Brain microvascular endothelial cell (primary cell): ENCODE measurements around the gene NOM1.

Experiments
- DNase-seq: peaks from one replicate; pipeline ENCODE4 v3.0.0-alpha.2; 2020
- H3K27ac ChIP-seq: fragments of 250-450 bp; sonication (Bioruptor Pico); 2 replicates; pipeline ENCODE4 v1.5.1; 2020; ENCODE audit warnings: mild to moderate bottlenecking, moderate library complexity
- H3K27me3 ChIP-seq: fragments of 250-450 bp; sonication (Bioruptor Pico); replicated peaks from 2 replicates; pipeline ENCODE4 v1.5.1; 2020; ENCODE audit warnings: mild to moderate bottlenecking
- H3K36me3 ChIP-seq: fragments of 250-450 bp; sonication (Bioruptor Pico); replicated peaks from 2 replicates; pipeline ENCODE4 v1.5.1; 2020; ENCODE audit warnings: mild to moderate bottlenecking
- H3K4me3 ChIP-seq: 2 replicates; pipeline ENCODE4 v1.5.1; 2011; ENCODE audit warnings: low read depth, mild to moderate bottlenecking, control low read depth, low read length, moderate library complexity
- in situ Hi-C: cut with HindIII; loops from 2 replicates; pipeline ENCODE4 v1.10.0; 2017; ENCODE audit warnings: low sequenced_read_pairs, low pct_ligation_motif_present
- TF ChIP-seq, protein P1 (sequence below): IDR thresholded peaks from 2 replicates; pipeline ENCODE4 v1.5.1; 2011; ENCODE audit warnings: low read depth, mild to moderate bottlenecking, moderate library complexity, low read length, control low read depth, inconsistent platforms; ENCODE audit errors: missing control alignments

NOM1 gene

DNA sequence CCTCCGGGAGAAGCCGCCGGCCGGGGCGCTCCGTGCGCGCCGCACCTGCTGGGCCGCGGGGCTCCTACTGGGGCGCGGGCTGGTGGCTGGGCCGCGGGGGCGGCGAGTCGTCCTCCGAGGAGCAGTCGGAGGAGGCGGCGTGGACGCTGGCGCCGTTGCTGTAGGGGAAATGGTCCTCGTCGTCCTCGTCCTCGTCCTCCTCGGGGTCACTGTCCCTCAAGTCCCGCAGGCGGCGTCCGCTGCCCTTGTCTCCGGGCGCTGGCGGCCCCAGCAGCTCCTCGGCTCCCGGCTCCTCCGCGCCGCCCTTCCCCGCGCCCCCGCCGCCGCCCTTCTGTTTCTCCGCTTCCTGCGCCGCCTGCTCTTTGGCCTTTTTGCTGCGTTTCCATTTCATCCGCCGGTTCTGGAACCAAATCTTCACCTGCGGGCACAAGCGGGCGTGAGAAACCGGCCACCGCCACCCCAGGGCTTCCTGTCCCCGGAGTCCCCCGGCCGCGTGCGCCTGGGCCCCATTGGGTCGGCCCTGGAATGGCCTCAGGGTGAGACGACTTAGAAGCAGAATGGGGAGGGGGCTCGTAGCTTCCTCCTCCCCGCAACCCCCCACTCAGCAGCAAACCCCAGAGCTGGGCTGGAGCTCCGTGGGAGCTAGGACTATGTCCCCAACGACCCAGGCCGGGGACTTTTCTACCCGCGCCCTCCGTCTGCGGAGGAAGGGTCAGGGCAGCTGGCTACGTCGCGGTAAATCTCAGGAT lies 56.1 kb downstream of the NOM1 start:
- TF ChIP-seq, protein P1, sequence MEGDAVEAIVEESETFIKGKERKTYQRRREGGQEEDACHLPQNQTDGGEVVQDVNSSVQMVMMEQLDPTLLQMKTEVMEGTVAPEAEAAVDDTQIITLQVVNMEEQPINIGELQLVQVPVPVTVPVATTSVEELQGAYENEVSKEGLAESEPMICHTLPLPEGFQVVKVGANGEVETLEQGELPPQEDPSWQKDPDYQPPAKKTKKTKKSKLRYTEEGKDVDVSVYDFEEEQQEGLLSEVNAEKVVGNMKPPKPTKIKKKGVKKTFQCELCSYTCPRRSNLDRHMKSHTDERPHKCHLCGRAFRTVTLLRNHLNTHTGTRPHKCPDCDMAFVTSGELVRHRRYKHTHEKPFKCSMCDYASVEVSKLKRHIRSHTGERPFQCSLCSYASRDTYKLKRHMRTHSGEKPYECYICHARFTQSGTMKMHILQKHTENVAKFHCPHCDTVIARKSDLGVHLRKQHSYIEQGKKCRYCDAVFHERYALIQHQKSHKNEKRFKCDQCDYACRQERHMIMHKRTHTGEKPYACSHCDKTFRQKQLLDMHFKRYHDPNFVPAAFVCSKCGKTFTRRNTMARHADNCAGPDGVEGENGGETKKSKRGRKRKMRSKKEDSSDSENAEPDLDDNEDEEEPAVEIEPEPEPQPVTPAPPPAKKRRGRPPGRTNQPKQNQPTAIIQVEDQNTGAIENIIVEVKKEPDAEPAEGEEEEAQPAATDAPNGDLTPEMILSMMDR: no peak
- H3K36me3 ChIP-seq: no peaks in the 10 kb centered on the region
- H3K27ac ChIP-seq: no peak overlapping the region
- no peak for DNase-seq
- in situ Hi-C loops: no loop called here
- peaks cover 95% of the 10 kb centered on the region for H3K27me3 ChIP-seq
- H3K4me3 ChIP-seq: no peak overlapping the region

DNA sequence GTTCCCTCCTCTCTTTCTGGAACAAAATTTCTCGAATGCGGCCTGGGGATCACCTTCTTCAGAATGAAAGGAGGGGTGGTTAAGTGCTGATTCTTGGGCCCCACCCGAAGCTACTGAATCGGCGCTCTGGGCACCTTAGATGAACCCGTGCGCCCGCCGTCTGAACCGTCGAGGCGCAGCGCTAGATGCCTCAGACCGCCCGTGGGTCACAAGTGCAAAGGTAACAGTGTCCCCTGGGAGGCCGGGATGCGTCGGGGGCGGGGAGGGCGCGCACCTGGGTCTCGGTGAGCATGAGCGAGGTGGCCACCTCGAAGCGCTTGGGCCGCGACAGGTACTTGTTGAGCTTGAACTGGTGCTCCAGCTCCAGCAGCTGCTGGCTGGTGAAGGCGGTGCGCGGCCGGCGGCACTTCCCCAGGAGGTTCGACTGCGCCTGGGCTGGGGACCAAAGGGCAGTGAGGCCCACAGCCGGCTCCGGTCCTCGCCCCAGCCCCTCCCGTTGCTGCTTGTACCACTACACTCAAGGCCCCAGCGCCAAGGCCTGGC lies 56.8 kb downstream of the NOM1 start:
- H3K27ac ChIP-seq: no peak overlapping the region
- DNase-seq: no peak
- in situ Hi-C loops: no loop called here
- TF ChIP-seq, protein P1: no peak
- peaks cover 96% of the 10 kb centered on the region for H3K27me3 ChIP-seq
- H3K4me3 ChIP-seq: no peak overlapping the region
- no peaks in the 10 kb centered on the region for H3K36me3 ChIP-seq

DNA sequence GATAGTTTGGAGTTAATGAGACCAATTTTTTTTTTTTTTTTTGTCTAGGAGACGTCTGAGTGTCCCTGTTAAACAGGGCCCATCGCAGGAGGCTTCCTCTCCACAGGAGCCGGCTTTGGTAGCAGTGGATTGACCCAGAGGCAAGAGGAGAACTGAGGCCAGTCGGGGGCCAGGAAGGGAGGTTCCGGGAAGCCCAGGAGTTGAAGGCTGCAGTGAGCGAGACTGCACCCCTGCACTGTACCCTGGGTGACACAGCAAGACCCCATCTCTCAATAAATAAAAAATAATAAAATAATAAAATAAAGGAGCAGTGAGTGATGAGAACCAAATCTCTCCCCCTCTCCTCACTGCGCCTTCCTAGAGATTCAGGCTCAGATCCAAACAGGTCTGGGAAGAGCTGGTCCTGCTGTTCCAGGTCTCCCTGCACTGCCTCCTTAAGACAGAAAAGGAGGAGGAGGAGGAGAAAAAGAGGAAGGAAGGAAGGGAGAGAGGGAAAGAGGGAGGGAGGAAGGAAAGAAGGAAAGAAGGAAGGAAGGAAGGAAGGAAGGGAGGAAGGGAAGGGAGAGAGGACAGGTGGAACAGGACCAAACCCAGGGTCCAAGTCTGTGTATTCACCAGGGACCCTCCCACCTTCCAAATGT lies 57.4 kb downstream of the NOM1 start:
- H3K4me3 ChIP-seq: no peak overlapping the region
- in situ Hi-C loops: no loop called here
- H3K27me3 ChIP-seq: peaks cover 97% of the 10 kb centered on the region
- no peaks in the 10 kb centered on the region for H3K36me3 ChIP-seq
- DNase-seq: no peak
- no peak overlapping the region for H3K27ac ChIP-seq
- TF ChIP-seq, protein P1: no peak

DNA sequence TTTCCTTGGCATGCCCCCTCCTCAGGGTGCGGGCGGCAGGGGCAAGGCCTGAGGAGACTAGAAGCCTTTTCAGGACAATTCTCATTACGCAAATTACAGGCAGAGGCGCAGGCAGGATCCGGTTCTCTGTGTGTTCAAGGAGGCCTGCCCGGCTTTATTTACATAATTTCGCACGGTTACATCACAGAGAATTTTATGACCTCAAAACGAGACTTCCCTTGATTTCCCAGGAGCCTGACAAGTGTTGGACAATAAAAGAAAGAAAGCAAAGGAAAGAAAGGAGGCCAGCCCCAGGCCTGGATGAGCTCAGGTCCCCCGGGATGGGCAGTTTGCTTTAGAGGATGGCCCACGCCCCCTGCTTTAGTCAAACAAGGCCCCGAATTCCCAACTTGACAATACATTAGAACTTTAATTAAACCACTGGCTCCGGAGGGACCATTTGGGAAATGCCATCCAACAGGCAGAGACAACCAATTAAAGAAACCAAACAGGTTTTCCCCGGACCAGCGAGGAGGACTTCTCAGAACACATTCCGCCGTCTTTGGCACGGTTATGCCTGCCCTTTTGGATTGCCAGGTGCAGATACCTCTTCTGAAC lies 58.1 kb downstream of the NOM1 start:
- H3K27ac ChIP-seq: no peak overlapping the region
- peaks cover 96% of the 10 kb centered on the region for H3K27me3 ChIP-seq
- H3K36me3 ChIP-seq: no peaks in the 10 kb centered on the region
- in situ Hi-C loops: no loop called here
- no peak for DNase-seq
- TF ChIP-seq, protein P1: no peak
- no peak overlapping the region for H3K4me3 ChIP-seq

DNA sequence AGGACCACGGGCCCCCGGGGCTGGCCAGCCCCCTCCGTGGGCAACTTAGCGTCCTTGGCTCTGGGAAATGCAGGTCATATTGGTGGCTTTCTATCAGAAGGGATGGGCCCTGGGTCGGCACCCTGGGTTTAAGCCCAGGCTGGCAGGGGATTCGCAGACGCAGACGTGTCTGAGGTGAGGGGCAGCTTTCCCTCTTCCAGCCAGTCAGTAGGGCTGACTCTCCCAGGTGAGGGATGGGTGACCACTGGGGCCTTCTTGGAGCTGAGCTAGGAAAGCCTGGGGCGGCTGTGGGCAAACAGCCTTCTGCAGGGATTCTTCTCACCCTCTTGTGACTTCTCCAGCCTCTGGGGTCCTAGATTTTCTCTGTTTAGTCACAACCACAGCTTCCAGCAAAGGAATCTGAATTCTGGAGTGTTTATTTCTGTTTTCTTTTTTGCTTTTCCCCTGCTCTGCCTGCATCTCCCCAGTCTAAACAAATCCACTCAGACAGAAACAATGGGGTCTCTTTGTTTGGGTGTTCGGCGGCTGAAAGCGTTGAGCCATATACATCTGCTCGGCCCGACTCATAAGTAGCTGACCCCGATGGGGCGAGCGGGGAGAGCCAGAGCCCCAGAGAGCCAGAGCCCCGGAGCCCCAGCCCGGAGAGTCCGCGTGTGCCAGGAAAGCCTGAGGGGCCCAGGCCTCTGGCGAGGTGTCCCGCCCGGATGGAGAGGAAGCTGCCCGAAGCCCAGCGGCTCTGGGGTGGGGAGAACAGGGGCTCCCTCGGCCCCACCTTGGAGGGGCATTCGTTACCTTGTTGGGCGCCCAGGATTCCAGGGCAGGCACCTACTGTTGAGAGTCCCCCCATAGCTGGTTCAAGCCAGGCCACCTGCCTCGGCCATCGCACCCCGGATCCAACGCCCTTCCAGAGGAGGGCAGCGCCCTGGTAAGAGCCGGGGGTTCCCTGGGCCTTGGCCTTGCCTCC lies 59.0 kb downstream of the NOM1 start:
- Histone ChIP-seq H3K27ac (no peak overlapping the region), H3K4me3 (no peak overlapping the region), H3K27me3 (peaks cover 96% of the 10 kb centered on the region), H3K36me3 (no peaks in the 10 kb centered on the region)
- no peak for DNase-seq
- TF ChIP-seq, protein P1: no peak
- in situ Hi-C loops: no loop called here
